SIG-M5 treated with dmso at 0.1 percent for 504 hours (cell line): Measurements from ENCODE around the gene SPTAN1.
A peak's percentile ranks its signal among the peaks of the same experiment; 100 is the strongest.
"Not testable (repeated sequence)": the region's sequence is repeated elsewhere in the genome, so short reads cannot be mapped to it uniquely, and the experiment has no call there.

ENCODE experiments used
- DNase-seq: peaks from one replicate; lab custom pipeline; 2025; ENCODE audit not compliant: unreplicated experiment; lab: John Stamatoyannopoulos, UW

The SPTAN1 gene

GRCh38 chr9:128552744-128553440 lies 505 bp downstream of the SPTAN1 start:
- no peak for DNase-seq

GRCh38 chr9:128553728-128554127 lies 1.3 kb downstream of the SPTAN1 start:
- DNase-seq = no peak

- peak; percentile 27 for DNase-seq
These were observed 1.9 kb downstream of the SPTAN1 start for GRCh38 chr9:128554155-128554862.

- no peak for DNase-seq
These were observed 2.9 kb downstream of the SPTAN1 start for GRCh38 chr9:128555180-128555721.

GRCh38 chr9:128556276-128556675 lies 3.9 kb downstream of the SPTAN1 start:
- no peak for DNase-seq

GRCh38 chr9:128556926-128557634 lies 4.7 kb downstream of the SPTAN1 start:
- DNase-seq = no peak

GRCh38 chr9:128558431-128559310 lies 6.3 kb downstream of the SPTAN1 start:
- DNase-seq = no peak

- no peak for DNase-seq
These were observed 13.2 kb downstream of the SPTAN1 start for GRCh38 chr9:128565578-128565977.

- no peak for DNase-seq
These were observed 16.2 kb downstream of the SPTAN1 start for GRCh38 chr9:128568470-128569078.

GRCh38 chr9:128575469-128575868 lies 23.1 kb downstream of the SPTAN1 start:
- no peak for DNase-seq

- no peak for DNase-seq
These were observed 23.5 kb downstream of the SPTAN1 start for GRCh38 chr9:128575916-128576315.

- no peak for DNase-seq
These were observed 24.8 kb downstream of the SPTAN1 start for GRCh38 chr9:128577206-128577605.

- no peak for DNase-seq
These were observed 26.8 kb downstream of the SPTAN1 start for GRCh38 chr9:128579194-128579593.

- DNase-seq = no peak
These were observed 28.3 kb downstream of the SPTAN1 start for GRCh38 chr9:128580731-128581130.

GRCh38 chr9:128585155-128585554 lies 32.8 kb downstream of the SPTAN1 start:
- not testable (repeated sequence) for DNase-seq

GRCh38 chr9:128586934-128587333 lies 34.5 kb downstream of the SPTAN1 start:
- not testable (repeated sequence) for DNase-seq

- no peak for DNase-seq
These were observed 35.1 kb downstream of the SPTAN1 start for GRCh38 chr9:128587453-128587852.

GRCh38 chr9:128588581-128589233 lies 36.3 kb downstream of the SPTAN1 start:
- no peak for DNase-seq

GRCh38 chr9:128593039-128593438 lies 40.7 kb downstream of the SPTAN1 start:
- DNase-seq = no peak

GRCh38 chr9:128593856-128594255 lies 41.5 kb downstream of the SPTAN1 start:
- DNase-seq = no peak
